ENCODE measurements around the gene ZNF189.

DNA sequence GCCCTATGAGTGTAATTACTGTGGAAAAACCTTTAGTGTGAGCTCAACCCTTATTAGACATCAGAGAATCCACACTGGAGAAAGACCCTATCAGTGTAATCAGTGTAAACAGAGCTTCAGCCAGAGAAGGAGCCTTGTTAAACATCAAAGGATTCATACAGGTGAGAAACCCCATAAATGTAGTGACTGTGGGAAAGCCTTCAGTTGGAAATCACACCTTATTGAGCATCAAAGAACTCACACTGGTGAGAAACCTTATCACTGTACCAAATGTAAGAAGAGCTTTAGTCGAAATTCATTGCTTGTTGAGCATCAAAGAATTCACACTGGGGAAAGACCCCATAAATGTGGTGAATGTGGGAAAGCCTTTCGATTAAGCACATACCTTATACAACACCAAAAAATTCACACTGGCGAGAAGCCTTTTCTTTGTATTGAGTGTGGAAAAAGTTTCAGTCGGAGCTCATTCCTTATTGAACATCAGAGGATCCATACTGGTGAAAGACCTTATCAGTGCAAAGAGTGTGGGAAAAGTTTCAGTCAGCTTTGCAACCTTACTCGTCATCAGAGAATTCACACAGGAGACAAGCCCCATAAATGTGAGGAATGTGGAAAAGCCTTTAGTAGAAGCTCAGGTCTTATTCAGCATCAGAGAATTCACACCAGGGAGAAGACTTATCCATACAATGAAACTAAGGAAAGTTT lies 9.9 kb downstream of the ZNF189 start:
- TF ChIP-seq, protein P1, sequence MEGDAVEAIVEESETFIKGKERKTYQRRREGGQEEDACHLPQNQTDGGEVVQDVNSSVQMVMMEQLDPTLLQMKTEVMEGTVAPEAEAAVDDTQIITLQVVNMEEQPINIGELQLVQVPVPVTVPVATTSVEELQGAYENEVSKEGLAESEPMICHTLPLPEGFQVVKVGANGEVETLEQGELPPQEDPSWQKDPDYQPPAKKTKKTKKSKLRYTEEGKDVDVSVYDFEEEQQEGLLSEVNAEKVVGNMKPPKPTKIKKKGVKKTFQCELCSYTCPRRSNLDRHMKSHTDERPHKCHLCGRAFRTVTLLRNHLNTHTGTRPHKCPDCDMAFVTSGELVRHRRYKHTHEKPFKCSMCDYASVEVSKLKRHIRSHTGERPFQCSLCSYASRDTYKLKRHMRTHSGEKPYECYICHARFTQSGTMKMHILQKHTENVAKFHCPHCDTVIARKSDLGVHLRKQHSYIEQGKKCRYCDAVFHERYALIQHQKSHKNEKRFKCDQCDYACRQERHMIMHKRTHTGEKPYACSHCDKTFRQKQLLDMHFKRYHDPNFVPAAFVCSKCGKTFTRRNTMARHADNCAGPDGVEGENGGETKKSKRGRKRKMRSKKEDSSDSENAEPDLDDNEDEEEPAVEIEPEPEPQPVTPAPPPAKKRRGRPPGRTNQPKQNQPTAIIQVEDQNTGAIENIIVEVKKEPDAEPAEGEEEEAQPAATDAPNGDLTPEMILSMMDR (IDR thresholded peaks at IDR 0.05; ENCODE audit: extremely low read depth in 1 of 2, insufficient read depth in 1 of 2, low read depth in 1 of 2, low read length in 2 of 2), result no peak
- TF ChIP-seq FOS (IDR thresholded peaks at IDR 0.05; ENCODE audit: borderline replicate concordance, insufficient read depth, low read length) (no peak), POLR2A (IDR thresholded peaks at IDR 0.05; ENCODE audit: low read depth, low read length) (no peak), EZH2 (IDR thresholded peaks at IDR 0.05; ENCODE audit: borderline replicate concordance, low read depth, low read length, severe bottlenecking) (no peak), POLR2AphosphoS5 (IDR thresholded peaks at IDR 0.05; ENCODE audit: insufficient read depth, low read depth, low read length) (no peak), MYC (IDR thresholded peaks at IDR 0.05; ENCODE audit: low read depth, low read length) (no peak), JUN (IDR thresholded peaks at IDR 0.05; ENCODE audit: borderline replicate concordance, insufficient read depth, insufficient read length, low read depth) (no peak), GATA2 (IDR thresholded peaks at IDR 0.05; ENCODE audit: insufficient read depth, insufficient read length, low read depth, low read length) (no peak)
- TF ChIP-seq, protein P2, sequence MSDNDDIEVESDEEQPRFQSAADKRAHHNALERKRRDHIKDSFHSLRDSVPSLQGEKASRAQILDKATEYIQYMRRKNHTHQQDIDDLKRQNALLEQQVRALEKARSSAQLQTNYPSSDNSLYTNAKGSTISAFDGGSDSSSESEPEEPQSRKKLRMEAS (IDR thresholded peaks at IDR 0.05; ENCODE audit: insufficient read depth, insufficient read length), result no peak

Data from endothelial cell of umbilical vein (primary cell).